MCF 10A (cell line): ENCODE results near the gene PRRC2A. TPM values are rescaled to one million over a fixed set of nuclear protein-coding genes. Genes with fewer than 3 reads are reported as not detected.

ENCODE experiments used
- BruUV-seq: library from RNA; stranded (reverse); fragments of 400-500 nt; replicated peaks from 2 replicates; lab custom pipeline; 2021; lab: Mats Ljungman, UMichigan
- CTCF ChIA-PET: fragments of 300-600 bp; sonication (Branson Sonifier 250); formaldehyde crosslinking; extraction: SDS; loops from one replicate; lab custom pipeline; 2021; ENCODE audit warnings: antibody characterized with exemption, inconsistent platforms; lab: Yijun Ruan, JAX
- POLR2A ChIA-PET: fragments of 300-600, 350-650 bp; sonication (Branson Sonifier 250); formaldehyde crosslinking; extraction: SDS; loops from one replicate; lab custom pipeline; 2020; ENCODE audit warnings: antibody characterized with exemption, inconsistent platforms; lab: Yijun Ruan, JAX
- DNase-seq: peaks from one replicate; pipeline ENCODE4 v3.0.0-alpha.2; 2018; ENCODE audit not compliant: unreplicated experiment
- H3K27ac Mint-ChIP-seq: one replicate; pipeline ENCODE4 v1.8.0; 2022; ENCODE audit warnings: mild to moderate bottlenecking, low read depth, mixed read lengths; ENCODE audit not compliant: unreplicated experiment
- H3K27me3 Mint-ChIP-seq: one replicate; pipeline ENCODE4 v1.8.0; 2022; ENCODE audit warnings: mixed read lengths; ENCODE audit not compliant: insufficient read depth, unreplicated experiment
- H3K36me3 Mint-ChIP-seq: one replicate; pipeline ENCODE4 v1.8.0; 2022; ENCODE audit warnings: mild to moderate bottlenecking, moderate library complexity, mixed read lengths; ENCODE audit not compliant: insufficient read depth, unreplicated experiment
- H3K4me1 Mint-ChIP-seq: one replicate; pipeline ENCODE4 v1.8.0; 2022; ENCODE audit warnings: mixed read lengths; ENCODE audit not compliant: insufficient read depth, unreplicated experiment
- H3K4me3 Mint-ChIP-seq: one replicate; pipeline ENCODE4 v1.8.0; 2022; ENCODE audit warnings: mild to moderate bottlenecking, moderate library complexity, mixed read lengths; ENCODE audit not compliant: unreplicated experiment
- H3K9me3 Mint-ChIP-seq: one replicate; pipeline ENCODE4 v1.8.0; 2022; ENCODE audit warnings: mixed read lengths; ENCODE audit not compliant: unreplicated experiment
- CTCF ChIP-seq: fragments of 200-600 bp; IDR thresholded peaks from one replicate; pipeline ENCODE4 v1.8.0; 2022; ENCODE audit warnings: antibody characterized with exemption, mild to moderate bottlenecking; ENCODE audit not compliant: unreplicated experiment
- intact Hi-C: fragments of 100-400 bp; cut with micrococcal nuclease; formaldehyde crosslinking; loops from 2 replicates; pipeline ENCODE4 v1.14.1; 2022
- total RNA-seq: library from RNA; stranded (reverse); gene quantifications from 2 replicates; pipeline ENCODE4 v1.2.3, GENCODE V29; 2022

PRRC2A gene
- total RNA-seq, 1 experiment from 2014 or later = 247 TPM

- Mint-ChIP-seq H3K4me1 (peaks cover 10% of the 10 kb centered on the region), H3K4me3 (peak overlapping the region; percentile 96), H3K27me3 (no peaks in the 10 kb centered on the region), H3K36me3 (peaks cover 3% of the 10 kb centered on the region), H3K9me3 (no peaks in the 10 kb centered on the region), H3K27ac (peak overlapping the region; percentile 66)
- POLR2A ChIA-PET = interaction anchor here (0.7 to 1.5 kb wide), 3 partner anchors 17 to 121 kb away, joined by 4 read pairs; partner anchors contain the start of gene DDX39B
- peak; percentile 61 for DNase-seq
- BruUV-seq = no TSS peak
- intact Hi-C loops = loop anchor here (1.0 to 5.0 kb wide), 2 partner anchors 17 to 34 kb away; partner anchors contain the start of genes ATP6V1G2 and NFKBIL1
- TF ChIP-seq CTCF = peak; percentile 87
- CTCF ChIA-PET = interaction anchor here (0.6 to 18.9 kb wide), 8 partner anchors 9 to 1016 kb away, joined by 3 to 215 read pairs (median 4); partner anchors contain the start of genes NCR3 and NFKBIL1
These were observed 39.6 kb upstream of the PRRC2A start for GRCh38 chr6:31580807-31581433.

- intact Hi-C loops = loop anchor here (1.0 to 5.0 kb wide), 2 partner anchors 17 to 34 kb away; partner anchors contain the start of genes ATP6V1G2 and NFKBIL1
- no peak for TF ChIP-seq CTCF
- ChIA-PET POLR2A (interaction anchor here (1.1 to 1.5 kb wide), 2 partner anchors 16 to 40 kb away, joined by 4 read pairs; partner anchors contain the start of gene DDX39B), CTCF (interaction anchor here (0.6 to 18.9 kb wide), 5 partner anchors 8 to 947 kb away, joined by 3 to 215 read pairs (median 3); partner anchors contain the start of gene NCR3)
- no peaks in the 10 kb centered on the region for H3K36me3 Mint-ChIP-seq
- H3K27me3 Mint-ChIP-seq = no peaks in the 10 kb centered on the region
- H3K4me1 Mint-ChIP-seq = peaks cover 10% of the 10 kb centered on the region
- BruUV-seq = no TSS peak
- no peaks in the 10 kb centered on the region for H3K9me3 Mint-ChIP-seq
- H3K27ac Mint-ChIP-seq = peak overlapping the region; percentile 66
- peak overlapping the region; percentile 96 for H3K4me3 Mint-ChIP-seq
- DNase-seq = no peak
These were observed 38.9 kb upstream of the PRRC2A start for GRCh38 chr6:31581434-31582229.

- no TSS peak for BruUV-seq
- no peak for DNase-seq
- POLR2A ChIA-PET = interaction anchor here (1.0 to 1.5 kb wide), 2 partner anchors 34 to 41 kb away, joined by 3 to 4 read pairs; partner anchors contain the start of gene DDX39B
- Mint-ChIP-seq H3K27me3 (no peaks in the 10 kb centered on the region), H3K27ac (peak within 1 kb of the TSS; percentile 66), H3K9me3 (no peaks in the 10 kb centered on the region), H3K36me3 (no peaks in the 10 kb centered on the region), H3K4me1 (peaks cover 10% of the 10 kb centered on the region), H3K4me3 (peak within 1 kb of the TSS; percentile 96)
- intact Hi-C loops = loop anchor here (5.0 kb wide), 1 partner anchor 35 kb away; the partner anchor contains the start of genes ATP6V1G2 and NFKBIL1
- TF ChIP-seq CTCF = no peak
- CTCF ChIA-PET = interaction anchor here (0.7 to 18.9 kb wide), 3 partner anchors 8 to 17 kb away, joined by 3 to 215 read pairs (median 3); partner anchors contain the start of gene NCR3
These were observed 38.3 kb upstream of the PRRC2A start, which contains the start of gene LTB for GRCh38 chr6:31582230-31582643. Gene LTB (minus strand): TSS chr6:31582424. CDS start chr6:31582417, 7 bp downstream.
